Measurements from ENCODE around the gene RTP3.

Gene RTP3

DNA sequence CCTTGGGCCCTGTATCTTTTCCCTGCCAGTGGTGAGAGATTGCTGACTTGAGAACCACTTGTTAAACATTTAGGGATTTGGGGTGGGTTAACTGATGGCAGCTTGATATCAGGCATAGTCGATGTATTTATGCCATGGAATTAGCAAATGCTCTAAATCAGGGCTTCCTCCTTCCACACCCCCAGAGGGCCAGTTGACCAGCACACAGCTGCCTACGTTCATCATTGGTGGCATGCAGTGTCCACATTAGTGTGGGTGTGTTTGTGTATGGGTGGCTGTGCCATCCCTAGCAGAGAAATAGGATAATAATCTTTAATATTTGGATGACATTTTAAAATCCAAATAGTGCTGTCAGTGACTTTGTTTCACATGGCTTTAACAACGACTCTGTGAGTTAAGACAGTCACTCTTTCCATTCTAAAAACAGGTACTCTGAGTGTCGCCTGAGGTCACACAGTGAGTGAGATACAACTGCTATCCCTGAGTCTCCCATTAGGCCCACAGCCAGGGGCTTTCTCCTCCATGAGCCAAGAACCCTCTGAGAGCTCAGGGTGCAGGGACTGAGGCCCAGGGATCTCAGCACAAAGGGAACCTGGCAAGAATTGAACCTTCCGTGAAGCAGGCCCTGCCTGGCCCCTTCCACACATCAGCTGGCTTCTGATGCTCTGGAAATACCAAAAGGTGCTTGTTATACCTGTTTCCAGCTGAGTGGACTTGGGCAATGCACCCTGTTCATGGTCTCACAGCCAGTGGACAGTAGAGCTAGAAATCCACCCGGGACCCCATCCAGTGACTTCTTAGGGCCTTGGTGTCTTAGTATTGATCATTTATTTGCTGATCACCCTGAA lies 28.8 kb upstream of the RTP3 start:
- no peaks in the 10 kb centered on the region for H3K36me3 ChIP-seq (ENCODE audit: low read length)
- no peak overlapping the region for H3K4me3 ChIP-seq (ENCODE audit: insufficient read depth, low read length, poor library complexity, severe bottlenecking)
- no peak for TF ChIP-seq EZH2phosphoT487 (conservative IDR thresholded peaks at IDR 0.05; ENCODE audit: low read length)
- TF ChIP-seq, protein P1, sequence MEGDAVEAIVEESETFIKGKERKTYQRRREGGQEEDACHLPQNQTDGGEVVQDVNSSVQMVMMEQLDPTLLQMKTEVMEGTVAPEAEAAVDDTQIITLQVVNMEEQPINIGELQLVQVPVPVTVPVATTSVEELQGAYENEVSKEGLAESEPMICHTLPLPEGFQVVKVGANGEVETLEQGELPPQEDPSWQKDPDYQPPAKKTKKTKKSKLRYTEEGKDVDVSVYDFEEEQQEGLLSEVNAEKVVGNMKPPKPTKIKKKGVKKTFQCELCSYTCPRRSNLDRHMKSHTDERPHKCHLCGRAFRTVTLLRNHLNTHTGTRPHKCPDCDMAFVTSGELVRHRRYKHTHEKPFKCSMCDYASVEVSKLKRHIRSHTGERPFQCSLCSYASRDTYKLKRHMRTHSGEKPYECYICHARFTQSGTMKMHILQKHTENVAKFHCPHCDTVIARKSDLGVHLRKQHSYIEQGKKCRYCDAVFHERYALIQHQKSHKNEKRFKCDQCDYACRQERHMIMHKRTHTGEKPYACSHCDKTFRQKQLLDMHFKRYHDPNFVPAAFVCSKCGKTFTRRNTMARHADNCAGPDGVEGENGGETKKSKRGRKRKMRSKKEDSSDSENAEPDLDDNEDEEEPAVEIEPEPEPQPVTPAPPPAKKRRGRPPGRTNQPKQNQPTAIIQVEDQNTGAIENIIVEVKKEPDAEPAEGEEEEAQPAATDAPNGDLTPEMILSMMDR (IDR thresholded peaks at IDR 0.05; ENCODE audit: insufficient read depth, low read length, poor library complexity, severe bottlenecking): no peak
- no peaks in the 10 kb centered on the region for H3K79me2 ChIP-seq (ENCODE audit: insufficient read depth, low read length)
- no peak overlapping the region for H3K4me2 ChIP-seq (ENCODE audit: low read depth, low read length, poor library complexity, severe bottlenecking)
- no peak overlapping the region for H2AFZ ChIP-seq (ENCODE audit: low read depth, low read length, severe bottlenecking)
- H3K27ac ChIP-seq (ENCODE audit: low read depth, low read length): no peak overlapping the region
- H3K27me3 ChIP-seq (ENCODE audit: low read length): no peaks in the 10 kb centered on the region
- H3K9me3 ChIP-seq (ENCODE audit: insufficient read depth, low read length): no peaks in the 10 kb centered on the region
- H3K9ac ChIP-seq (ENCODE audit: low read length): no peak overlapping the region
- no peaks in the 10 kb centered on the region for H3K9me2 ChIP-seq (replicated peaks; ENCODE audit: insufficient read depth, low read length)
- H4K20me1 ChIP-seq (ENCODE audit: low read depth, low read length): no peaks in the 10 kb centered on the region
- no peaks in the 10 kb centered on the region for H3F3A ChIP-seq (ENCODE audit: insufficient read depth)

DNA sequence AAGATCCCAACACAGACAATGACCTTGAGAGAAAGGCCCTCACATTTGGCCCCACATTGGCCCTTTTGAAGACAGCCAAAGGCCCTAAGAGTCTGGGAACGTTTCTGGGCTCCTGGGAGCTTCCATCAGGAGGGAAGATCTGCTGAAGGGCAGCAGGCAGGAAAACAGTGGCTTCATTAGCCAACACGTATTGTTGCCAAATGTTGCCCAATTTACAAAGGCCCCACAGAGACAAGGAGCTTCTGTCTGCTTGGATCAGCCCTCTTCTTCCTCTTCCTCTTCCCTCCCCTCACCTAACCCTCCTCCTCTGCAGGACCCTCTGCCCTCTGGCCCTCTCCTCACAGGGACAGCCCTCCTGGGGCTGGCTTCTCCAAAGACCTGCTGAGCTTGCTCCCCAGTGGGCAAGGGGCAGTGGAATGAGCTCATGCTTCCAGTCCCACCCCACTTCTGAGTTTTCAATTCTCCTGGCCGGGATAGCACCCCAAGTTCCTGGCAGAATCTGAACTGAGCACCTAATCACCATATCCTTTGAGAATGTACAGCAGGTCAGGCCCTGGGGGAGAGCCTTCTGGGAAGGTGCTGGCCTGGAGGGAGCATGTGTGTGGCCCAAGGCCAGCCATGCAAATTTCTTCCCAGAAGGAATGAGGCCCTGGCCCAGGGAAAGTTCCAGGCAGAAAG lies 28.0 kb upstream of the RTP3 start:
- no peak overlapping the region for H3K4me2 ChIP-seq (ENCODE audit: low read depth, low read length, poor library complexity, severe bottlenecking)

DNA sequence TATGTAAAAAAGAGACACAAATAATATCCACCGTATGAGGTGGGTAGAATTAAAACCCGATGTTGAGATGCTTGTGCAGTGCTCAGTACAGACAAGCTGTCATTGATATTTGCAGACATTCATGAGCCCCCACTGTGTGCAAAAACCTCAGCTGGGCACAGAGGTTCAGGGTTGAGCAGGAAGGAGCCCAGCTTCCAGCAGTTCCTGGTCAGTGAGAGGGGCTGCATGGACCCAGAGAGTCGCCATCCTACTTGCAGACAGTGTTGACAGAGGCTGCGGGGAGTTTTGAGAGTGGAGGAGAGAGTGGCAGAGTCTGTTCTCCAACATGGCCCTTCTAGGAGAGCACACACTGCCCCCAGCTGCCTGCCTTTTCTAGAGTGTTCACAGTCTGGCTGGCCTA lies 26.9 kb upstream of the RTP3 start:
- no peaks in the 10 kb centered on the region for H3F3A ChIP-seq (ENCODE audit: insufficient read depth)
- H3K27ac ChIP-seq (ENCODE audit: low read depth, low read length): no peak overlapping the region
- no peak overlapping the region for H3K9ac ChIP-seq (ENCODE audit: low read length)
- TF ChIP-seq EZH2phosphoT487 (conservative IDR thresholded peaks at IDR 0.05; ENCODE audit: low read length): no peak
- TF ChIP-seq, protein P1 (IDR thresholded peaks at IDR 0.05; ENCODE audit: insufficient read depth, low read length, poor library complexity, severe bottlenecking): no peak
- no peak overlapping the region for H2AFZ ChIP-seq (ENCODE audit: low read depth, low read length, severe bottlenecking)
- no peaks in the 10 kb centered on the region for H4K20me1 ChIP-seq (ENCODE audit: low read depth, low read length)
- H3K9me3 ChIP-seq (ENCODE audit: insufficient read depth, low read length): no peaks in the 10 kb centered on the region
- H3K9me2 ChIP-seq (replicated peaks; ENCODE audit: insufficient read depth, low read length): no peaks in the 10 kb centered on the region
- H3K4me2 ChIP-seq (ENCODE audit: low read depth, low read length, poor library complexity, severe bottlenecking): no peak overlapping the region
- H3K27me3 ChIP-seq (ENCODE audit: low read length): no peaks in the 10 kb centered on the region
- no peaks in the 10 kb centered on the region for H3K36me3 ChIP-seq (ENCODE audit: low read length)
- no peak overlapping the region for H3K4me3 ChIP-seq (ENCODE audit: insufficient read depth, low read length, poor library complexity, severe bottlenecking)
- no peaks in the 10 kb centered on the region for H3K79me2 ChIP-seq (ENCODE audit: insufficient read depth, low read length)

More for the DNA sequence above, 28.0 kb upstream of the RTP3 start:
- Histone ChIP-seq H3K36me3 (ENCODE audit: low read length) (no peaks in the 10 kb centered on the region), H2AFZ (ENCODE audit: low read depth, low read length, severe bottlenecking) (no peak overlapping the region), H3K9ac (ENCODE audit: low read length) (no peak overlapping the region), H3K27ac (ENCODE audit: low read depth, low read length) (no peak overlapping the region), H3K79me2 (ENCODE audit: insufficient read depth, low read length) (no peaks in the 10 kb centered on the region), H3K27me3 (ENCODE audit: low read length) (no peaks in the 10 kb centered on the region), H3F3A (ENCODE audit: insufficient read depth) (no peaks in the 10 kb centered on the region), H3K4me3 (ENCODE audit: insufficient read depth, low read length, poor library complexity, severe bottlenecking) (no peak overlapping the region), H4K20me1 (ENCODE audit: low read depth, low read length) (no peaks in the 10 kb centered on the region), H3K9me3 (ENCODE audit: insufficient read depth, low read length) (no peaks in the 10 kb centered on the region), H3K9me2 (replicated peaks; ENCODE audit: insufficient read depth, low read length) (no peaks in the 10 kb centered on the region)
- TF ChIP-seq EZH2phosphoT487 (conservative IDR thresholded peaks at IDR 0.05; ENCODE audit: low read length): no peak
- TF ChIP-seq, protein P1 (IDR thresholded peaks at IDR 0.05; ENCODE audit: insufficient read depth, low read length, poor library complexity, severe bottlenecking): no peak

Measured in SU-DHL-6 (cell line).